ENCODE results near the gene TCIRG1.

The TCIRG1 gene

DNA sequence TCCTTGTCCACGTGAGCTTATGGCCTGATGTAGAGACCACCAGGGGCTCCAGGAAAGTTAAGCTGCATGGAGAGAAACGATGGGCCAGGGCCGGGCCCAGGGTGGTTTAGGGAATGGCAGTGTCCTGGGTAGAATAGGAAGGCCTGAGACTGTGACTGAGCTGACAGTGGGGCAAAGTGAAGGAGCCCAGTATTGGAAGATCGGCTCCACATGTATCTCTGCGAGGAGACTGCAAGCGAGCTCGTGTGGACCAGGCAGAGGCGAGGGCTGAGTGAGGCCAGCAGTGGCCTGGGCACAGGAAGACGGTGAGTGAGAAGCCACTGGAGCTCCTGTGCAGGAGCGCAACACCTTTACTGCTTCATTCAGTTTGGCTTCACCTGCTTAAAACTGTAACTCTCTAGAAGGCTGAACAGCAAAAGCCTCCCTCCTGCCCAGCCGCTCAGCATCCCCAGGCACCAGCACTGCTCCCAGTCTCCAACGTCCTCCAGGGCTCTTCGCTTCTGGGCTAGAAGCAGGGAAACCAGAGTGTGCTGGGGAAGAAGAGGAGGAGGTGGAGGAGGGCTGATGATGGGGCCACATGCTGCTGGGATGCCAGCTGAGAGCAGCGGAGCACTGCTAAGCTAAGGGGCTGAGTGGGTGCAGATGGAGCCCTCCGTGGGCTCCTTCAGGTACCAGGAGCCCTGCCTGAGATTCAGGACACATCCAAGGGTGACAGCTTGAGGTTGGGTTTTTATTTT is 13.5 kb downstream of the TCIRG1 start:
- no peak for DNase-seq

DNA sequence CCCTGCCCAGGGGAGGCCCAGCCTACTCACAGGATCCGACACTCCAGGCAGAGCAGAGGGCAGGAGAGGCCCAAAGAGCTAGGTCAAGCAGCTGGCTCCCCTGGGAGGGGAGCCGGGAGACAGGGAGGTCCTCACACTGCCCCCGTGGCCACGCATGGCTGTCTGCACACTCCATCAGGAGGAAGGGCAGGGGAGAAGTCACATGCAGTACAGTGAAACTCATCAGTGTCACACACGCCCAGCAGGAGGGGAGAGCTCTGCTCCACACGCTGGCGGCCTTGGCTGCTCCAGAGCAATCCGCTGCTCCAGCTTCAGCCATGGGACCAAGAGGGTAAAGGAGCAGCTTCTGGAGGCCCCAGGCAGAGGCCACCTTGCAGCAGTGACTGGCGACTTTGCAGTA is 14.3 kb downstream of the TCIRG1 start:
- no peak for DNase-seq

DNA sequence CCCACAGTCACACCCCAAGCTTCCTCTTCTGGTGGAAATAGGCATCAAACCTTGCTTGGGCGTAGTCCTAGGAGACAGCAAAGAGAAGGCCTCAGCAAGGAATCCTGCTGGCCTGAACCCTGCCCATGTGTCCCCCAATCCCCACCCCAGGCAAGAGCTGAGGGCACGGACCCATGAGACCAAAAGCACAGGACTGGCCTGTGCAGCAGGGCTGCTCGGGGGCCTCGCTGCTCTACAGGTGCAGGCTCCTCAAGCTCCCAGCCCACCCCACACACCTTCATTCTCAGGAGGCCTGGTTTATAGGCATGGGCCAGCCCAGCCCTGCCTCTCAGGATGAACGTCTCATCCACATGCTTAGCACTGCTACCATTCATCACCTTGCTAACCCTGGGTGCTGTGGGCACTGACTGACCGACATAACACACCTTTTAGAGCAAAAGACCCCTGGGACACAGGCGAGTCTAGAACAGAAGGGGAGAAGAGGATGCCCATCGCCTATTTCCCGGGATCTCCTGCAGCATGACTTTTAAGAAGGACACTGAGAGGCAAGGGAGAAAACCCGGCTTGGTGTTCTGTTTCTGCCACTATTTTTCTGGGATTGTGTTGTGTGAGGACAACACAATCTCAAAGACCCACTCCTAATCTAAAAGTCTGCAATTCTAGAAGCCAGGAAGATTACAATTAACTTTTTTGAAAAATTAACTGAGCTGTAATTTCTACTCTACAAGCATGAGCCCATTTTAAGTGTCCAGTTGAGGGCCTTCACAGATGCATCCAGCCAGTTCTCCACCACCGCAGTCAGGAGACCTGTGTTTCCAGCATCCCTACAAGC is 15.4 kb downstream of the TCIRG1 start:
- no peak for DNase-seq

DNA sequence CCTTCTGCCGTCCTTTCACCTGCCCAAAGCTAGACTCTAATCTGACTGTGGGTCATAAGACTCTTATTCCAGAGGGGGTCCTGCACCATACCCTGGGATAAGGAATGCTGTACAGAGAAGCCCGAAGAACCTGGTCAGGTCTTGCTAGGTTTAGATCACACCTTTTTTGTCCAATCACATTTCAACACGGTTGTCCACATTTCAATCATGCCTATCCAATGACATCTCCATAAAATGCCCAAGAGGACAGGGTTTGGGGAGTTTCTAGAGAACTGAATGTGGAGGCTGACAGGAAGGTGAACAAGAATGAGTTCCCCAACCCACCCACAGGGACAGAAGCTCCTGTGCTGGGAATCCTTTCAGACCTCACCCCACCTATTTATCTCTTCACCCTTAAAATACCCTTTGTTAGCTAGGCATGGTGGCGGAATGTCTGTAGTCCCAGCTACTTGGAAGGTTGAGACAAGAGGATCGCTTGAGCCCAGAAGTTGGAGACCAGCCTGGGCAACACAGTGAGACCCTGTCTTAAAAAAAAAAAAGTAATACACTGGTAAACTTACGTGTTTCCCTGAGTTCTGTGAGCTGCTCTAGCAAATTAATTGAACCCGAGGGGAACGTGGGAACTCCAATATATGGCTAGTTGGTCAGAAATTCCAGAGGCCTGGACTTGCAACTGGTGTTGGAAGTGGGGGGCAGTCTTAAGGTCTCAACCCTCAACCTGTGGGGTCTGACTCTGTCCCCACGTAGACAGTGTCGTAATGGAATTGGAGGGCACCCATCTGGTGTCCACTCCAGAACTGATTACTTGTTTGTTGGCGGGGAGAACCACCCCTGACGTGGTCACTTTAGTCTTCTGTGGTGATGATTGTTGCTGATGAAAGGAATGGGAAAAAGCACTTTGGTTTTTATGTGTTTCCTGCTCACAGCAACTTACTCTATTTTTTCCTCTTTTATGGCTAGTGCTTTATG is 17.8 kb downstream of the TCIRG1 start:
- no peak for DNase-seq

DNA sequence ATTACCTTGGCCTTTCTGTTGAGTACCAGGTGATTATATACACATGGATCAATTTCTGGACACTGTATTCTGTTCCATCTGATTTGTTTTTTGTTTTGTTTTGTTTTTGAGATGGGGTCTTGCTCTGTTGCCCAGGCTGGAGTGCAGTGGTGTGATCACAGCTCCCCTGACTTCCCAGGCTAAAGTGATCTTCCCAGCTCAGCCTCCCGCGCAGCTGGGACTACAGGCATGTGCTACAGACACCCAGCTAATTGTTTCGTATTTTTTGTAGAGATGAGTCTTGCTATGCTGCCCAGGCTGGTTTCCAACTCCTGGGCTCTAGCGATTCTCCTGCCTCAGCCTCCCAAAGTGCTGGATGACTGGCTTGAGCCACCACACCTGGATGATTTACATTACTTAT is 19.0 kb downstream of the TCIRG1 start:
- no peak for DNase-seq

DNA sequence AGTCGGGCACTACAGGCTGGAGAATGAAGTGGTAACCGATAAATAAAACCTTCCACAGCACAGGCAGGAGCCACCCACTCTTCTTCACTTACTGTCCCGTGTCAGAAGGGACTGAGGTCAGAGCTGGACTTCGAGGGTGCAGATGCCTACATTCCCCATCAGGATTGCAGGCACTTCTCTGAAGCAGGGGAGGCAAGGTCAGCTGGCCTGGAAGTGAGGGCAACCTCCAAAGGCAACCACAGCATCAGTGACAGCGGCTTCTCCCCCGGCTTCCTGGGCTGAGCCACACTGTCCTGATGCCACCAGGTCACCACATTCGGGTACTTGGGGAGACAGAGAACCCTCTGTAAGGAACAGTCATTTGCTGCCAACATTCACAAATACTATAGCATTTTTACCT is 22.7 kb downstream of the TCIRG1 start:
- DNase-seq = no peak

DNA sequence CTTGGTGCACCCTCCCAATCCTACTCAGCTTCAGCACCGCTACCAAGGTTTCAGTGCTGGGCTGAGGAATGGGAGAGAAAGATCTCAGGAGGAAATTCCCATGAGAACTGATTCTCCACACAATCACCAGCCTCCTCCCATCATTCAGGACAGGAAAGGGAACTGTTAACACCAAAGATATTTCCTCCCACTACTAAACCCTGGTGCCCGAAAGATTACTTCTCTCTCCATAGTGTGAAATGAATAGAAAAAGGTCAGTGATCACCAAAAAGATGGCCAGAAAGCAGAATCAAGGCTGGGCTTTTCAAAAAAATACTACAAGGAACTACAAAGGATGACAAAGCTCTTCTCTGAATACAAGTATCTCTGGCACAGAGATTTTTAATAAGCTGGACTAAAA is 26.1 kb downstream of the TCIRG1 start:
- DNase-seq = no peak

DNA sequence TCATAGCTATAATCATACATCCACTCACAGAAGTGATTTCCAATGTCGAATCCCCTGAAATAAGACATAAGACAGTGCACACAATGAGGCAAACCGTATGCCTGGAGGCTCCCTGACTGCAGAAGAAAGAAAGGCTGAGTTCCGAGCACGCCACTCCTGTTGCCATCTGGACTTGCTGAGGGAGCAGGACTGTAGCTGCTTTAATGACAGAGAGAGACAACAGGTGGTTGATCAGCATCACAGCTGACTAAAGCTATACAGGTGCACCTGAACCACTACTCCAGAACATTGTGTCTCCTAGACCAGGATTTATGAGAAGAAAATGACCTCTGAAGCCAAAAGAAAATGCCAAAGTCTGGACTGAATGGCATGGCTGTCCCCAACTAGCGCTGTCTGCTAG is 27.0 kb downstream of the TCIRG1 start:
- no peak for DNase-seq

DNA sequence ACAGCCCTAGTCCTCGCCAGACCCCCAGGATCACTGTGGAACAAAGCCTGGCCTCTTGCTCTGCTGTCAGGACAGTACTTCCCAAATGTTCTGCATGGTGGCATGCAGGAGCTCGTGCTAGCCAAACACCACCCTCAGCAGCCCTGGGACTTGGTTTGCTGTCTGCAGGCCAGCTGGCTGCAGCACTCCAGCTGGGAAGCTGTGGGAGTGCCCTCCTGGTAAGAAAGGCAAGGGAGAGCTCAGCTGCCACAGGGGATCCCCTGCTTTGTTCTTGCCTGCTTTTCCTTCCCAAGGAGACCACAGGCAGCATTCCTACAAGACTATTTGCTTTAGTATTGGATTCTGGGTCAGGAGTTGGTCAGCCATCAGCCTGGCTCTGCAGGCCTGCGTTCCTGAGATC is 27.9 kb downstream of the TCIRG1 start:
- DNase-seq = no peak

DNA sequence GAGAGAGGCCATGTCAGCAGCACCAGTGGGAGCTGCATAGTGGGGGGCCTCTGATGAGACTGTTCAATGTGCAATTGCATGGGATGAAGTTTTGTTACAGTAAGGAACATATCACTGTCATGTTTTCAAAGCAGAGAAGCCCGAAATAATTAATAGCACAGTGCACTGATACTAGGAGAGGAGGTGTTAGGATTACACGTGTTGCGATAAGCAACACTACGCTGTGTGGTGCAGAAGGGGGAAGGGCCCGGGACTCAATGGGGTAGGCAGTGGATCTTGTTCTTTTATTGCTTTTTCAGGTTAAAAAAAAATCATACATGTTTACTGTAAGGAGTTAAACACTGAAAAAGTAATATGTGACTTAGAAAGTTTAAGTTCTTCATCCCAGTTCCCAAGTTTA is 29.2 kb downstream of the TCIRG1 start:
- no peak for DNase-seq

DNA sequence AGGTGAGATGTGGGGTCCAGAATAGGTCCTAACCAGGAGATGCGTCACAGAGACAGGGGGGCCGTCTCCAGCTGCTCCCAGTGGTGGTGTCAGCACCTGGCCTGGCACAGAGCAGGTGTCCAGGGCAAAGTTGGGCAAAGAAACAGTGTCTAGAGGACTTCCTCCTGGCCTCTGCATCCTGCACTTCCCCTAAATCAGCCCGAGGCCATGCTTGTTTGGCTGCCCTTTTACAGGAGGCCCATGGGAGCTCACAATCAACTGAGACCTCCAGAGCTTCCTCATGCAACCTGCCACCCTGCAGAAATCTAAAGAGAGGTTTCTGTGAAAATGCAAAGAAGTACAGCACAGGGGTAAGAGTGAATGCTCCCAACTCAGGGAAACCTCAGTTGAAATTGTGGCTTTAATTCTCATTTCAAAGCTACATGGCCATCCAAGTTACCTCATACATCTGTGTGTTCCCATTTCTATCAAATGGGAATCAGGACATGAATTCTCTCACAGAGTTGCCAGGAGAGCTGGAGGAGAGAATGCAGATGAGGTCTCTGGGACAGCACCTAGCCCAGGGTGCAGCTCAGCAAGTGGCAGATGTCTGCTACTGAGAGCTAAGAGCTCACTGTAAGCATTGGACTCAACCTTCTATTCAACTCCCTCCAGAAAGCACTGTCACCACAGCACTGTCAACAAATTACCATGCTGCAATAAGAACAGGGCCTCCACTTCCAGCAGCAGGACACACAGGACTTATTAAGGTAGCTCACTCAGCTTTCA is 32.6 kb downstream of the TCIRG1 start:
- DNase-seq = no peak

DNA sequence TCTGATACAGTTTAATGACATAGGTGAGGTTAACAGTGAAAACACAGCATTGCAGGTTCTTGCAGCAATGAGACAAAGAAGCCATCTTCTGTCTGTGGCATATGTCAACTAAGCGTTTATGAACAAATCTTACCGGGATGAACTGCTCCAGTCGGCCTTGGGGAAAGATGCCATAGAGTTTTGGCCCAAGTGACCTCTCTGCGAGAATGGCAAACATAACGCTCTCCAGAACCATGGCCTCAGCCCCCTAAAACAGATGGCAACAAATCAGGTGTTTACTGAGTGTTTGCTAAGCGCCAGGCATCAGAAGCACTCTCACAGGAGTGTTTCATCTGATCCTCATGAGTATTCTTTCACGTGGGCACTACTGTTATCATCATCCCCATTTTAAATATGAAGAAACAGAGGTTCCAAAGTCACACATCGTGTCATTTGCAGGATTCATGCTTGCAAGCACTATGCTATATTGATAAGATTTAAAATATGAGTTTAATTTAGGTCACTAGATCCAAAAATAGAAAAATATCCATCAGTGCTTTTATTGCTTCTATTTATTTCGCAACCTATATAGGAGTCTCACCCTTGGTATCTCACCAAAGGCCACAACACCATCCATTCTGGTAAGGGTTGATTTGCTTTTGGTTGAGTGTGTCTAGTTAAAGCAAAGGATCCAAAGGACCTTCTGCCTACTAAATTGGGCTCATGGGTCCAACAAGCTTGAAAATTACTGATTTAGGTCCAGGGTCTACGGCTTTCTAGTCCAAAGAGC is 35.9 kb downstream of the TCIRG1 start:
- no peak for DNase-seq

DNA sequence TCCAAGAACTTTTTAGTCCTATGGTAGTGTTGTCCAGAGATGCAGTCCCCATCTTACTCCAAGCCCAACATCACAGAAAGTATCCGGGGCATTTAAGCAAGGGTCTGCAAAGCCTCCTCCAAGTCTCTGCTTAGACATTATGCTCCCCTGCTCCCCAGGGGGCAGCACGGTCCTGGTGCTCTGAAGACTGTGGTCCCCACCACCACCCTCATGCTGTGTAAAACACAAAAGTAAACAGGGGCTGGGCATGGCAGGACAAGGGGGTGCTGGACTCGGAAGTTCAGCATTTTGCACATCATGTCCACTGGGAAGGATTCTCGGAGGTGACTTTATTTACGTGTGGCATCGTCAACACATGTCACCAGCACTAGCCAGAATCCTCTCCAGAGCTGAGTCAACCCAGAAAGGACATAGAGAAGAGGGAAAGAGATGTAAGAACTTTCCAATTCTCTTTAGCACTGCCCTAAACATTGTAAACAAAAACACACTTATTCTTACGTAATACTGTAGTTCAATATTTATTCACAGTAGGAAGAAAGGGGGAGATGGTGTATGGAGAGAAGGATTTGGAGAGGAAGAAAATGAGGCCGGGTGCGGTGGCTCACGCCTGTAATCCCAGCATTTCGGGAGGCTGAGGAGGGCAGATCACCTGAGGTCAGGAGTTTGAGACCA is 37.7 kb downstream of the TCIRG1 start:
- DNase-seq = no peak

DNA sequence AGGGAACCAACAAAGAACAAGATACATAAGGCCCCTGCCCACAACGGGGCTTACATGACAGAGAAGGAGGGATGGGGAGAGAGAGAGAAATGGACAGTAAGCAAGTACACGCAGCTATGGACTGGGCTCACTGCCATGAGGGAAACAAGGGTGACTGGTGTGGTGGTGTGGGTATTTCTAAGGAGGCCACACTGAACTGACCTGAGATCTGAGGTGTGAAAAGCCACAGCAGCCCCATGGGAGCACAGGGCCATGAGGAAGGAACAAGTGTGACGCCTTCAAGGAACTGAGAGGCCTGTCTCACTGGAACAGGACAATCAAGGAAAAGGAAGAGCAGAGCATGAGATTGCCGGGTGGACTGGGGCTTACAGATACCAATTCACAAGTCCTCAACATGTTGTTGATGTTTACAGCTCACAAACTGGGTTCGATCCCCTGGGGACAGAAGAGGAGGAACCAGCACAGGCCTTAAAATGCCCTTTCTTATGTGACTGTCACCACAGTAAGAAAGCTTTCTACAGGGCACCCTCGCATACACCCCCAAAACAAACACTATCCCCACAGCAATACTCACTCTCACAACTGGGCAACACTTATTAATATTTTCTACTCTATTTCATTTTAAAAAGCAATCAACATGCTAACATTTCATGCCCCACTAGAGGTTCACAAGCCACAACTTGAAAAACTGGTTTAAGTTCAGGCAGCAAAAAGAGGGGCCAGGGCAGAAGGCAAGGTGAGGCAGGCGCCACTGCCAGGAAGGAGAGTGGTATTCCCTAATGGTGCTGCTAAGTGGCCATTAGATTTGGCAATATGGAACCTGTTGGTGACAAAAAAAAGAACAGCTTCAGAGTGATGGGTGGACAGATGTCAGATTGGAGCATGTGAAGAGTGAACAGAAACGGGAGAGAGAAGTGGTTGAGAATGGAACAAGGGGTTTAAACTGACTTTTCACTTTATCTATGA is 39.1 kb downstream of the TCIRG1 start:
- no peak for DNase-seq

DNA sequence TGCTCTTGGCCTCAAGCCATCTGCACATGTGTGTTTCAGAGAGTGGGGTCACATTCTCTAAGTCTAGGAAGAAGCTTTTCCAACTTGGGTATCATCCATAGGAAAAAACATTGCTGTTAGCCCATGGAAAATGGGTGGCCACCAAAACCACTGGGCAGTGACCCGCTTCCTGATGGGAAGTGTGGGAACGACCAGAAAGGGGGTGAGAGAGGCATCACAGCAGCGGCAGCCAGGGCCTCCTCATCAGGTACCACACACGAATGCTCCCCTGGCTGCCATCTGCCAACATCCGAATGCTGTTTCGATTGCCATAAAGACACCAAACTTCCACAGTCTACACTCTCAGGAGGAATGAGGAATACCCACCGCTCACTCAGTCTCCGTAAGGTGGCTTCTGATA is 42.0 kb downstream of the TCIRG1 start:
- DNase-seq = no peak

DNA sequence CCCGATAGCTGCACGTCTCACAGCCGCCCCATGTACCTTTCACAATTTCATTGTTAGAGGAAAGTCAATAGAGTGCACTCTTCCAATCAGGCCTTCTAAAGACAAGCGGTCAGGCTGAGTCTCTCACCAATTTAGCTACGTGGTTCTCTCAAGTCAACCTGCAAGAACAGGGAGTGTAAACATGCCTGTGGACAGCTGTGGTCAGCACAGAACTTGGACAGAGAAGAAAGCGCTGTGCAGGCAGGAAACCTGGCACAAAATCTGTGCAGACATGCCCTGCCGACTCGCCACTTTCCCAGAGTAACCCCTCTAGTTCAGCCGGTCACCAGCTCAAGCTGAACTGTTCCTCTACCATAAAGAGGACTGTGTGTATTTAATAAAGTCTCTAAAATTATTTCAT is 42.9 kb downstream of the TCIRG1 start:
- no peak for DNase-seq

DNA sequence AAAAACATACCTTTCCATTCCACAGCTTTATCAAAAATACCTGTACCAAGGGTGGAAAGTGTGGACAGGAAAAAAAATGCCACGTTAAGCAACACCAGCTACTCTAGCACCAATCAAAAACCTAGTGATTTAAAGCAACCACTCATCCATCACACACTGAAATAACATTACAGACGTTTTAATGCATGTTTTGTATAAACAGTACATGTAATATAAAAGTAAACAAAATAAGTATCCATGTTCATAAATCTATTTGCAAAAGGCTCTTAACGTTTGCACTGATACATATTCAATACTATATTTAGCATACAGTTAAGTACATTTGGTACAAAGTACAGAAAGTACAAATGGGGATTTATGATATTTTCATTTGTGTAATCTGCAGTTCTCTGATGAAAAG is 43.7 kb downstream of the TCIRG1 start:
- DNase-seq = no peak

DNA sequence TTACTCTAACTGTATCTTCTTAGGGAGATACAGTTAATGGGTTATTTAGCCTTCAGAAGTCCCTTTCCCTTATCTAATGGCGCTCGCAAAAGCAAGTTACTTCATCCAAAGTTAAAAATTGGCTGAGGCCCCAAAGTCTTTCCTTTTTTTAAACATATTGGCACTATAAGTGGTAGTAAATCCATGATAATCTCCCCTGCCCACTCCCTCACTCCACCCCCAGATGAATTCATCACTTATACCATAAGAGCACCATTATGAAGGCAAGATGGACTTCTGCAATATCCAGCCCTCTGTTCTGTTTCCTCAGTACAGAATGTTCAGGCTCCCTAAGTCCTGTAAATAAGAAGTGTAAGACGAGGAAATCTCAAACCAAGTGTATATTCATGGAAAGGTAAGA is 44.7 kb downstream of the TCIRG1 start:
- no peak for DNase-seq

DNA sequence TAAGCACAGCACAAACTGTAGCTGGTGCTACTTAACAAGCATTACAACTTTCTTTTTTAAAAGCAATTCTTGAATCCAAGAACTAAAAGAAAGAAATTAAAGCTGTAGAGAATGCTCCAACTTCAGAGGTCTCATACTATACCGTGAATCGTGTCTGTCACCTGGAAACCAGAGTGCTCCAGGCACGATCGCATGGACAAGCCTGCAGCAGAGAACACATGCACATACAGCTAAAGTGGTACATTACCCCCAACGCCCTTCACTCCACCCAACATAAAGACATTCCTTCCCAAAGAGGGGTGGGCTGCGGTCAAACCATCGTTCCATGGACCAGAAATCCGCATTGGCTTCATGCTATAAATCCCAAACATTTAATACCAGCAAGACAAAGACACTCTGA is 50.9 kb downstream of the TCIRG1 start:
- DNase-seq = no peak

DNA sequence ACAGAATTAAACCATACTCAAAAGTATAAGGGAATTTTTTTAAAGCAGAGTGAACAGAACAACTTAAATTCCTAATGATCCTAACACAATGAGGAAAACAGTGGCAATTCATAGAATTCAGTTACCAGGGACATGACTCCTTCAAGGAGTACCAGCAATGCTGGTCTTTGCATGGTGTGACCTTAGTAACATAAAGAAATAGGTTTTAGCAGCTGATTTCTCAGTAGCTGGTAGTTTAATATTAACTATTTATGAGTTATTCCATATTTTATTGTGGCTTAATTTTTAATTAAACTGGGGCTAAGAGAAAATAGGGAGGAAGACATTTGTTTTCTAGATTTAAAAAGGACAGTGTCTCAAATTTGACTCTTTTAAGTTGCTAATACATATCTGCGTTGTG is 51.5 kb downstream of the TCIRG1 start:
- no peak for DNase-seq

Data from T-helper 1 cell (primary cell).